HG03442 (cell line): ENCODE measurements around the gene TIAM2.
"Not testable (repeated sequence)": the region's sequence is repeated elsewhere in the genome, so short reads cannot be mapped to it uniquely, and the experiment has no call there.

Experiments used
- ATAC-seq: cut with Tn5 transposase; IDR thresholded peaks from one replicate; pipeline ENCODE4 v1.9.1; 2021; ENCODE audit warnings: mild to moderate bottlenecking, moderate library complexity; ENCODE audit not compliant: unreplicated experiment

The TIAM2 gene

GRCh38 chr6:155155787-155156447, 160.8 kb downstream of the TIAM2 start:
- ATAC-seq = no peak

- no peak for ATAC-seq
Measured at GRCh38 chr6:155157101-155157500, 162.0 kb downstream of the TIAM2 start.

GRCh38 chr6:155158030-155158843, 163.1 kb downstream of the TIAM2 start:
- no peak for ATAC-seq

GRCh38 chr6:155162682-155163081, 167.6 kb downstream of the TIAM2 start:
- ATAC-seq = no peak

GRCh38 chr6:155163601-155164000, 168.5 kb downstream of the TIAM2 start:
- ATAC-seq = no peak

GRCh38 chr6:155165029-155165710, 170.1 kb downstream of the TIAM2 start:
- ATAC-seq = no peak

GRCh38 chr6:155170519-155170918, 175.4 kb downstream of the TIAM2 start:
- ATAC-seq = no peak

GRCh38 chr6:155171109-155171746, 176.1 kb downstream of the TIAM2 start:
- ATAC-seq = peak; percentile 89

GRCh38 chr6:155171747-155172449, 176.8 kb downstream of the TIAM2 start:
- no peak for ATAC-seq

GRCh38 chr6:155173488-155173887, 178.4 kb downstream of the TIAM2 start:
- ATAC-seq = no peak

GRCh38 chr6:155174576-155175211, 179.6 kb downstream of the TIAM2 start:
- ATAC-seq = peak; percentile 46

GRCh38 chr6:155177363-155177961, 182.3 kb downstream of the TIAM2 start:
- no peak for ATAC-seq

GRCh38 chr6:155181498-155181897, 186.4 kb downstream of the TIAM2 start:
- peak; percentile 65 for ATAC-seq

GRCh38 chr6:155182103-155182502, 187.0 kb downstream of the TIAM2 start:
- ATAC-seq = no peak

- peak; percentile 29 for ATAC-seq
Measured at GRCh38 chr6:155183095-155183494, 188.0 kb downstream of the TIAM2 start.

GRCh38 chr6:155185041-155185440, 189.9 kb downstream of the TIAM2 start:
- ATAC-seq = not testable (repeated sequence)

- no peak for ATAC-seq
Measured at GRCh38 chr6:155185544-155185943, 190.4 kb downstream of the TIAM2 start.

GRCh38 chr6:155186052-155186658, 191.0 kb downstream of the TIAM2 start:
- ATAC-seq = peak; percentile 22

GRCh38 chr6:155187106-155187505, 192.0 kb downstream of the TIAM2 start:
- no peak for ATAC-seq
